ENCODE data around the gene BSG.
A peak's percentile ranks its signal among the peaks of the same experiment; 100 is the strongest.
"Not testable (repeated sequence)": the region's sequence is repeated elsewhere in the genome, so short reads cannot be mapped to it uniquely, and the experiment has no call there.

BSG gene

GRCh38 chr19:605061-605971 is 32.9 kb downstream of the BSG start:
- DNase-seq, result not testable (repeated sequence)

DNA sequence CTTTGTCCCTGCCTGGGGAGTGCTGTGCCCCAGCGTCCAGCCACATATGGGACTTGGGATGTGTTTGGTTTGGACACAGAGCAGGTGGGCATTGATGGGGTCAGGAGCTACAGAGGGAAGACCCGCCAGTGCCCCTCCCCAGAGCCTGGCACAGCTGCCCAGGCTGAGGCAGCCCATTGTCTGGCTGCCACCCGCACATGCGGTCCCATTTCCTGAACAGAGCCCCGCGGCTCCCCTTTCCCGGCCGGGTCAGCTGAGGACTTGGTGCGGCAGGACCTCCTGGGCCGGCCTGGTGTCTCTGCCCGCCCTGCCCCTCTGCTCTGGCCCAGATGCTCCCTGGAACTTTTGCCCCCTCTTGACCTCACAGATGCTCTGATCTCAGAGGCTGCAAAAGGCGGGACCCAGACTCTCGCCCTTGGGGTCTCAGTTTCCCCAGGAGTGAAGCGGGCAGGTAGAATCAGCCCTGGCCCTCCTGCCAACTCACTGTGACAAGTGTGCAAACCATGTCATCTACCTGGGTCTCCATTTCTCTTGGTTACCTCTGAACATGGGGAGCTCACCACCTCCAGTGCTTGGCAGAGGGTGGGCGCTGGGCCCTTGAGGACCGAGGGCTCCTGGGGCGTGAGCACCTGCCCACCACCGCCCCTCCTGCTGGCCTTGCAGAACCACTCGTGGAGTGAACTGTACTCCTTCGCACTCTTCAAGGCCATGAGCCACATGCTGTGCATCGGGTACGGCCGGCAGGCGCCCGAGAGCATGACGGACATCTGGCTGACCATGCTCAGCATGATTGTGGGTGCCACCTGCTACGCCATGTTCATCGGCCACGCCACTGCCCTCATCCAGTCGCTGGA is 35.1 kb downstream of the BSG start:
- no peak for DNase-seq

GRCh38 chr19:608155-609003 is 36.0 kb downstream of the BSG start:
- DNase-seq, result no peak

- no peak for DNase-seq
These were observed 36.6 kb downstream of the BSG start for GRCh38 chr19:609004-609346.

- DNase-seq, result no peak
These were observed 37.8 kb downstream of the BSG start for GRCh38 chr19:610071-610800.

- DNase-seq, result peak; percentile 81
These were observed 38.5 kb downstream of the BSG start for GRCh38 chr19:610801-611480.

DNA sequence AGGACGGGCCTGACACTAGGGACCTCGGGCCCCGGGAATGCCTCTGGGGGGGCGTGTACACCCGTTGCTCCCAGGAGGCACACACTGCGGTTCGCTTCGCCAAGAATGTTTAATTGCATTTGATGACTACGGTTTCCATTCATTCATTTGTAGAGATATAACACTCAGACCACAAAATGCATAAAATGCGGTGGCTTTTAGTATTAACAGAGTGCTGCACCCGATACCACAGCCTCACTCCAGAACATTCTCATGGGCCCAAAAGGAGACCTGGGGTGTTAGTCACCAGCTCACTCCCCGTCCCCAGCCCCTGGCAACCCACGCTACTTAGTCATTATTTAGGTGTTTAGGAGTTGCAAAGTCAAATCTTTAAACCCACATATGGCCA is 39.1 kb downstream of the BSG start:
- no peak for DNase-seq

DNA sequence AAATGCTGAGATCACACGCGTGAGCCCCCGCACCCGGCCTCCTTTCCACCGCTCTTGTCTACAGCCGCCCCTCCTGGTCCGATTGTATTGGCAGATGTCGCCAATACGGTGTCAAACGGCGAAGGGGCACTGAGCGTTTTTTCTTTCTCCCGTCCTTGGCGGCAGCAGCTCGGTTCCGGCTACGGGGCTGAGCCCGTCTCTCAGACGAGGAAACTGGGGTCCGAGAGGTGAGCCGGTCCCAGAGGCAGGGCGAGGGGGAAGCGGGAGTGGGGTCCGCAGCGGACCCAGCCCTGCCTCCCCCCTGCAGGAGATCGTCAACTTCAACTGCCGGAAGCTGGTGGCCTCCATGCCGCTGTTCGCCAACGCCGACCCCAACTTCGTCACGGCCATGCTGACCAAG is 40.5 kb downstream of the BSG start:
- no peak for DNase-seq

DNA sequence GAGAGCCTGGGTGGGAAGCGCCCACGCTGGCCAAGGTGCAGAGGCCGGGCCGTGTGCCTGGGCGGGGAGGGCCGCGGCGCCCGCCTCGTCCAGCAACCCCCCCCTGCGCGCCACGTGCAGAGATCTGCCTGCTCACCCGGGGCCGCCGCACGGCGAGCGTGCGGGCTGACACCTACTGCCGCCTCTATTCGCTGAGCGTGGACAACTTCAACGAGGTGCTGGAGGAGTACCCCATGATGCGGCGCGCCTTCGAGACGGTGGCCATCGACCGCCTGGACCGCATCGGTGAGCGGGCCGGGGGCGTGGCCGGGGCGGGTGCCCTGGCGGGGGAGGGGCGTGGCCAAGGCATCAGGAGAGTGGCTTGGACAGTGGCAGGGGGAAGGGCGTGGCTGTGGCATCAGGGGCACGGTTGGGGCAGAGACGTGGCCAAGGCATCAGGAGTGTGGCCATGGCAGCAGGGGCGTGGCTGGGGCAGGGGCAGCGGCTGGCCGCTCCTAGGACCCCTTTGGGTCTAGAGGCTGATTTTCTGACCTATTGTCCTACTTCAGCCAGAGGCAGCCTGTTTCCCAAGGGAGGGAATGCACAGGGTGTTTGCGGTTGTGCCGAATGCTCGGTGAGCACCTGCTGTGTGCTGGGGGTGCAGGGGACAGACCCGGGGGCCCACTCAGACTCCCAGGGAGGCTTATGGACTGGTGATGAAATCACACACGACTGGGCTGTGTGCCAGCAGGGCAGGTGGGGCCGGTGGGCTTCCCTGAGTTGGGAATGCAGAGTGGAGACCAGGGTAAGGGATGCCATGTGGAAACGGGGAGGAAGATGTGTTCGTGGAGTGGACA is 41.6 kb downstream of the BSG start:
- no peak for DNase-seq

DNA sequence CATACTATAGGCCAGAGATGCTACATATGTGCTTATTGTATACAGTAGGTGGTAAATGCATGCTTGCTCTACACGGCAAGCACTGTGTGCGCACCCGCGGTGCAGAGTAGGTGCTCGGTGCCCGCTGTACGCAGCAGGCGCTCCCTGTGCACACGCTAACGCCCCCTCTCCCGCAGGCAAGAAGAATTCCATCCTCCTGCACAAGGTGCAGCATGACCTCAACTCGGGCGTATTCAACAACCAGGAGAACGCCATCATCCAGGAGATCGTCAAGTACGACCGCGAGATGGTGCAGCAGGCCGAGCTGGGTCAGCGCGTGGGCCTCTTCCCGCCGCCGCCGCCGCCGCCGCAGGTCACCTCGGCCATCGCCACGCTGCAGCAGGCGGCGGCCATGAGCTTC is 43.2 kb downstream of the BSG start:
- no peak for DNase-seq

DNA sequence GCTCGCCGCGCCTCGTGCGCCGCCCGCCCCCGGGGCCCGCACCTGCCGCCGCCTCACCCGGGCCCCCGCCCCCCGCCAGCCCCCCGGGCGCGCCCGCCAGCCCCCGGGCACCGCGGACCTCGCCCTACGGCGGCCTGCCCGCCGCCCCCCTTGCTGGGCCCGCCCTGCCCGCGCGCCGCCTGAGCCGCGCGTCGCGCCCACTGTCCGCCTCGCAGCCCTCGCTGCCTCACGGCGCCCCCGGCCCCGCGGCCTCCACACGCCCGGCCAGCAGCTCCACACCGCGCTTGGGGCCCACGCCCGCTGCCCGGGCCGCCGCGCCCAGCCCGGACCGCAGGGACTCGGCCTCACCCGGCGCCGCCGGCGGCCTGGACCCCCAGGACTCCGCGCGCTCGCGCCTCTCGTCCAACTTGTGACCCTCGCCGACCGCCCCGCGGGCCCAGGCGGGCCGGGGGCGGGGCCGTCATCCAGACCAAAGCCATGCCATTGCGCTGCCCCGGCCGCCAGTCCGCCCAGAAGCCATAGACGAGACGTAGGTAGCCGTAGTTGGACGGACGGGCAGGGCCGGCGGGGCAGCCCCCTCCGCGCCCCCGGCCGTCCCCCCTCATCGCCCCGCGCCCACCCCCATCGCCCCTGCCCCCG is 43.8 kb downstream of the BSG start:
- DNase-seq, result no peak

- no peak for DNase-seq
These were observed 44.5 kb downstream of the BSG start for GRCh38 chr19:616747-617526.

DNA sequence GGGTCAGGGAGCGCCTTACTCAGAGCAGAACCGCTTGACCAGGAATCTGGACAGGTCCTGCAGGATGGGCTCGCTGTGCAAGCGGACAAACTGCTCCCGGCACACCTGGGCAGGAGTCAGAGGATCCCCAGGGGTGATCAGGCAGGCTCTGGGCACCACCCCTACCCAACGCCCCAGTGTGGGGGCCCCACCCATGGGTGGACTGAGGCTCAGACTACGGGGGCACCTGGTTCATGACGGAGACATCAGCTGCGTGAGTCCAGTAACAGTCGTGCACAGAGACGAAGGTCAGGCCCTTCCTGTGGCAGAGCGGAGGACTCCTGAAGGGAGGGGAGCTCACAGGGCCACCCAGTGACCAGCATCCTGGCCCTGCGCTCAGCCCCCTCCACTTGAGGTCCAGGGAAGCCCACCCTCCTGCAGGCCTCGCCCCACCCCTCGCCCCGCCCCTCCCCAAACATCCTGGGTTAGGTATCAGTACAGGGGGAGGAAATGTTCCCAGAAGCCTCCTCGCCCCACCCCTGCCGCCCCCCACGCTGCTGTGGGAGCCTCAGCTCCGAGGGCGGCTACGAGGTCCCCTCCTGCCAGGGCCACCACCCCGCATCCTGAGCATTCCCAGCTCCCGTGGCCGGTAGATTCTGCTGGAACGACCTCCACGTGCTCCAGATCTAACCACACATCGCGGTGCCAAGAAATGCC is 45.3 kb downstream of the BSG start:
- DNase-seq, result no peak

- DNase-seq, result no peak
These were observed 45.8 kb downstream of the BSG start for GRCh38 chr19:618247-618619.

DNA sequence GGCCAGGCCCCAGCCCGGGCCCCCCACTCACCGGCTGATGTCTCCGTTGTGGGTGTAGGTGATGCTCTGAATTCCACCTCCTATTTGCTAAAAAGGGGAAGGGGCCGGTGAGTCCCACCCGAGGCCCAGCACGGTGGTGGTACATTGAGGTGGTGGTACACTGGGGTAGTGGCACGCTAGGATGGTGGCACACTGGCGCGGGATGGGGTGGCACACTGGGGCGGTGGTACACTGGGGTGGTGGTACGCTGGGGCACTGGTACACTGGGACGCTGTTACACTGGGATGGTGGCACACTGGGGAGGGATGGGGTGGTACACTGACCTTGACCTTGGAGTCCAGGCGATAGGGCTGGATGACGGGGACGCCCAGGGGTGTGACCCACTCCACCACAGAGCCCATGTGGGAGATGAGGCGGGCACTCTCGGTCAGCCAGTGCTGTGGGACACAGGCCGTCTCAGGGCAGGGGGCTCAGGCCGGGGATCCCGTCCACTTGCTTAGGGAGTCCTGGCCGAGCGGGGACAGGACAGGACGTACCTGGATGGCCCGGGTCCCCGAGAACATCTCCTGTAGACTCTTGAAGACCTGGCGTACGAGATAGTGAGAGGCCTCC is 46.4 kb downstream of the BSG start:
- DNase-seq, result no peak

DNA sequence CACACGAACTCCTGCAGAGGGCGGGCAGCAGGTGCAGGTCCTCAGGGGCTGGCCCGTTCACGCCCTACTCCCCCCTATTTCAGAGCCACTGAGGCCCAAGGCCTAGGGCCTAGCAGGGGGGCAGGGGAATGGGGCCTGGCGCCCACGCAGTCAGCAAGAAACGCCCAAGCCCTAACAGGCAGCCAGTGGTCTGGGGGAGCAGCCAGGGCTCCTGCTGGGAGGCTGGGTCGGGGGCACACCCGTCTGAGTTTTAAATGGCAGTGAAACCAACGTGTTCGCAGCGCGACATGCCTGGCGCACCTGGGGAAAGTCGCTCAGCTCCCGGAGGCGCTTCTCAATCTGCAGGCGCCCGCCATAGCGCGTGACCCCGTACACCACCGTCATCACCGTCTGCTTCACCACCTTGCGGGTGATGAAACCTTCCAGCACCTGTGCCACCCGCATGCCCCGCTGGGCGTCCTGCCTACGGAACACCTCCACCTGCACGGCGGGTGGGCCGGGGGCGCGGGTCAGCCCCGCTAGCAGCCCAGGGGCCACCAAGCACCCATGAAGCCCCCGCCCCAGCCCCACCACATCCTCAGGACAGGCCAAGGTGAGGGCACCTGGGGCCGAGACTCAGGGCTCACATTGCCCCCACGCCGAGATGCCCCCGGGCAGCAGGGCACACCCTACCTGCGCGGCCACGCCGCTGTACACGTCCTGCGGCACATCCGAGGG is 47.0 kb downstream of the BSG start:
- no peak for DNase-seq

DNA sequence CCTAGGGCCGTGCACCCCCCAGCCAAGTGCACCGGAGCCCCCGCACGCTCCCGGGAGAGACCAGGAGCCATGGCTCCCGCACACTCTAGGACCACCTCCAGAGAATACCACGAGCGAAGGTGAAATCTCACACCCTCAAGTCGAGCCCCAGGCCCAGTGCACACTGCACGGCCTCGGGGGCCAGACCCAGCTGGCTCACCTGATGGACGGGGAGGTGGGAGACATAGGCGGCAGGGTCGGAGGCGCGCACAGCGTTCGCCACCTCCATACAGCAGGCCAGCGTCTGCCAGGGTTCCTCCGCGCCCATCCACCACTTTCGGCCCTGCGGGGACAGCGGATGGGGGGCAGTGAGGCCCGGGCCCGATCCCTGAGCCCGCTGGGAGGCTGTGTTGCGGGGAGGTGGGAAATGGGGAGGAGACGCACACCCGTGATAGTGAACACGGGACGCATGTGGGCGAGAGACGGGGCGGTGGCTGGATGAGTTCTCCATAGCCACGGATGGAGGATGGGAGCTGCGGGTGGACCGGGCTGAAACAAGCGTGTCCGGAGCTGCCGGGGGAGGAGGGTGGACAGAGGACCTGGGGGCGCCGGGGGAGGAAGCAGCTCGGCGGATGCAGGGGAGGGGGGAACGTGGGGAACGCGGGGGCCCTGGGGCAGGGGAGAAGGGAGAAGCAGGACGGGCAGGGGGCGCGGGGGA is 47.9 kb downstream of the BSG start:
- DNase-seq, result no peak

Measured in NCI-H2171 treated with DMSO at 0.1 percent for 48 hours (cell line).